Tibial artery (tissue), 4 donors: ENCODE results near the gene CEP63.

Experiments
- DNase-seq, 2 donors: peaks; one replicate each; pipeline ENCODE4 v3.0.0-alpha.2; 2019
- H3K27ac ChIP-seq, 2 donors: fragments of 200-600 bp; sonication (generic) in 1 of 2; 1 replicate in 1 of 2; 2 replicates in 1 of 2; pipeline ENCODE4 v1.5.1; 2018 to 2019; ENCODE audit warnings: mild to moderate bottlenecking in 1 of 2
- H3K27me3 ChIP-seq, 2 donors: fragments of 200-600 bp; sonication (generic) in 1 of 2; one replicate each; pipeline versions ENCODE4 v1.5.1 to v1.6.0; 2016 to 2019
- H3K36me3 ChIP-seq, 3 donors: fragments of 200-600 bp; sonication (generic) in 2 of 3; one replicate each; pipeline ENCODE4 v1.5.1; 2016 to 2019; ENCODE audit warnings: mild to moderate bottlenecking in 2 of 3
- H3K4me1 ChIP-seq, 4 donors: fragments of 200-600 bp; sonication (generic) in 2 of 4; 1 replicate in 3 of 4; 2 replicates in 1 of 4; pipeline ENCODE4 v1.5.1; 2016 to 2019
- H3K4me3 ChIP-seq, 2 donors: fragments of 200-600 bp; sonication (generic) in 1 of 2; 1 replicate in 1 of 2; 2 replicates in 1 of 2; pipeline ENCODE4 v1.5.1; 2018 to 2019; ENCODE audit warnings: mild to moderate bottlenecking in 2 of 2
- H3K9me3 ChIP-seq, 3 donors: fragments of 200-600 bp; sonication (generic) in 1 of 3; one replicate each; pipeline ENCODE4 v1.5.1; 2016 to 2019
- CTCF ChIP-seq, 2 experiments: fragments of 200-600 bp in 1 of 2; fragments of 450-650 bp in 1 of 2; IDR thresholded peaks; one replicate each; pipeline ENCODE4 v1.5.1; 2017 to 2019; ENCODE audit warnings: antibody characterized with exemption in 2 of 2, mild to moderate bottlenecking in 1 of 2, moderate library complexity in 1 of 2
- intact Hi-C: fragments of 100-400 bp; cut with DNase I; formaldehyde crosslinking; loops from one replicate; pipeline ENCODE4 v1.15.0; 2023; ENCODE audit warnings: low total_unique reads

Gene CEP63

GRCh38 chr3:134597390-134597970 lies 111.6 kb downstream of the CEP63 start:
- TF ChIP-seq CTCF (IDR thresholded peaks at IDR 0.05) = no peak
- no peak overlapping the region for H3K27ac ChIP-seq
- no peak overlapping the region for H3K4me3 ChIP-seq
- no peaks in the 10 kb centered on the region for H3K36me3 ChIP-seq
- DNase-seq = no peak
- H3K9me3 ChIP-seq = no peaks in the 10 kb centered on the region
- H3K27me3 ChIP-seq = no peaks in the 10 kb centered on the region
- peaks cover 0 to 10% (median 5%) of the 10 kb centered on the region in 4 donors for H3K4me1 ChIP-seq
- intact Hi-C loops = no loop called here

GRCh38 chr3:134598763-134599545 lies 113.1 kb downstream of the CEP63 start:
- no peak for DNase-seq
- Histone ChIP-seq H3K9me3 (no peaks in the 10 kb centered on the region), H3K36me3 (peaks cover 0 to 3% (median 0%) of the 10 kb centered on the region in 3 donors), H3K27ac (no peak overlapping the region), H3K4me3 (no peak overlapping the region), H3K4me1 (peaks cover 0 to 10% (median 5%) of the 10 kb centered on the region in 4 donors), H3K27me3 (no peaks in the 10 kb centered on the region)
- intact Hi-C loops = no loop called here
- no peak for TF ChIP-seq CTCF (IDR thresholded peaks at IDR 0.05)

GRCh38 chr3:134600206-134600605 lies 114.3 kb downstream of the CEP63 start:
- Histone ChIP-seq H3K27me3 (no peaks in the 10 kb centered on the region), H3K27ac (no peak overlapping the region), H3K4me3 (no peak overlapping the region), H3K9me3 (no peaks in the 10 kb centered on the region), H3K36me3 (peaks cover 0 to 4% (median 0%) of the 10 kb centered on the region in 3 donors), H3K4me1 (peaks cover 0 to 10% (median 5%) of the 10 kb centered on the region in 4 donors)
- no peak for DNase-seq
- no peak for TF ChIP-seq CTCF (IDR thresholded peaks at IDR 0.05)
- intact Hi-C loops = loop anchor here (5.0 to 10.0 kb wide), 2 partner anchors 77 to 175 kb away; no protein-coding TSS in a partner anchor

GRCh38 chr3:134600685-134601463 lies 115.0 kb downstream of the CEP63 start:
- H3K27me3 ChIP-seq = no peaks in the 10 kb centered on the region
- no peak overlapping the region for H3K27ac ChIP-seq
- peaks cover 0 to 4% (median 0%) of the 10 kb centered on the region in 3 donors for H3K36me3 ChIP-seq
- H3K4me1 ChIP-seq = peaks cover 0 to 10% (median 5%) of the 10 kb centered on the region in 4 donors
- intact Hi-C loops = loop anchor here (5.0 to 10.0 kb wide), 2 partner anchors 76 to 174 kb away; no protein-coding TSS in a partner anchor
- no peaks in the 10 kb centered on the region for H3K9me3 ChIP-seq
- H3K4me3 ChIP-seq = peak overlapping the region in 1 of 2 donors; percentile 25
- peak; percentile 83 to 99 for TF ChIP-seq CTCF (IDR thresholded peaks at IDR 0.05)
- DNase-seq = peak in 1 of 2 donors; percentile 43
